ENCODE results near the gene SIK2.

GRCh38 chr11:111723595-111723994 is 121.3 kb downstream of the SIK2 start:
- TF ChIP-seq, protein P1, sequence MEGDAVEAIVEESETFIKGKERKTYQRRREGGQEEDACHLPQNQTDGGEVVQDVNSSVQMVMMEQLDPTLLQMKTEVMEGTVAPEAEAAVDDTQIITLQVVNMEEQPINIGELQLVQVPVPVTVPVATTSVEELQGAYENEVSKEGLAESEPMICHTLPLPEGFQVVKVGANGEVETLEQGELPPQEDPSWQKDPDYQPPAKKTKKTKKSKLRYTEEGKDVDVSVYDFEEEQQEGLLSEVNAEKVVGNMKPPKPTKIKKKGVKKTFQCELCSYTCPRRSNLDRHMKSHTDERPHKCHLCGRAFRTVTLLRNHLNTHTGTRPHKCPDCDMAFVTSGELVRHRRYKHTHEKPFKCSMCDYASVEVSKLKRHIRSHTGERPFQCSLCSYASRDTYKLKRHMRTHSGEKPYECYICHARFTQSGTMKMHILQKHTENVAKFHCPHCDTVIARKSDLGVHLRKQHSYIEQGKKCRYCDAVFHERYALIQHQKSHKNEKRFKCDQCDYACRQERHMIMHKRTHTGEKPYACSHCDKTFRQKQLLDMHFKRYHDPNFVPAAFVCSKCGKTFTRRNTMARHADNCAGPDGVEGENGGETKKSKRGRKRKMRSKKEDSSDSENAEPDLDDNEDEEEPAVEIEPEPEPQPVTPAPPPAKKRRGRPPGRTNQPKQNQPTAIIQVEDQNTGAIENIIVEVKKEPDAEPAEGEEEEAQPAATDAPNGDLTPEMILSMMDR (IDR thresholded peaks at IDR 0.05) = no peak
- no peak for TF ChIP-seq POLR2A (IDR thresholded peaks at IDR 0.05)
